BJ (cell line): ENCODE data around the gene EBNA1BP2. TPM values are rescaled to one million over a fixed set of nuclear protein-coding genes. Genes with fewer than 3 reads are reported as not detected.
"Not testable (repeated sequence)": the region's sequence is repeated elsewhere in the genome, so short reads cannot be mapped to it uniquely, and the experiment has no call there.

ENCODE experiments used
- CTCF ChIA-PET: fragments of 350-600 bp; formaldehyde crosslinking; extraction: SDS; loops from one replicate; lab custom pipeline; 2021; ENCODE audit warnings: antibody characterized with exemption, inconsistent platforms; lab: Yijun Ruan, JAX
- POLR2A ChIA-PET: fragments of 300-600 bp; sonication (Branson Sonifier 250); formaldehyde crosslinking; extraction: SDS; loops from one replicate; lab custom pipeline; 2021; ENCODE audit warnings: antibody characterized with exemption; lab: Charles Lee
- DNase-seq: peaks from one replicate; pipeline ENCODE4 v3.0.0-alpha.2; 2011; ENCODE audit warnings: low read depth
- H3K27me3 ChIP-seq: 2 replicates; pipeline ENCODE4 v1.6.0; 2011; ENCODE audit warnings: low read length; ENCODE audit not compliant: control insufficient read depth, insufficient read depth
- H3K36me3 ChIP-seq: 2 replicates; pipeline ENCODE4 v1.5.1; 2011; ENCODE audit warnings: low read length; ENCODE audit not compliant: control insufficient read depth, insufficient read depth
- H3K4me3 ChIP-seq: 2 replicates; pipeline ENCODE4 v1.5.1; 2011; ENCODE audit warnings: low read depth, mild to moderate bottlenecking, control low read depth, low read length
- CTCF ChIP-seq: IDR thresholded peaks from 2 replicates; pipeline ENCODE4 v1.5.1; 2011; ENCODE audit warnings: low read depth, mild to moderate bottlenecking, control low read depth, inconsistent platforms, low read length, moderate library complexity; ENCODE audit not compliant: insufficient read depth
- polyA plus RNA-seq: library from polyadenylated mRNA; depleted of rRNA; stranded (reverse); fragments of >200 nt; gene quantifications from 2 replicates; pipeline ENCODE4 v1.2.3, GENCODE V29; 2011

The EBNA1BP2 gene
- polyA plus RNA-seq, 1 experiment: 70.9 TPM

GRCh38 chr1:43143441-43143888, 28.6 kb downstream of the EBNA1BP2 start:
- DNase-seq: no peak
- POLR2A ChIA-PET: no interaction called here
- no peak overlapping the region for H3K4me3 ChIP-seq
- TF ChIP-seq CTCF: no peak
- CTCF ChIA-PET: no interaction called here
- 0 out of 2 replicates have a peak, but pooled peaks cover 3% of the 10 kb centered on the region for H3K27me3 ChIP-seq
- H3K36me3 ChIP-seq: no peaks in the 10 kb centered on the region

GRCh38 chr1:43140583-43140982, 31.5 kb downstream of the EBNA1BP2 start:
- CTCF ChIA-PET: no interaction called here
- no peak for DNase-seq
- Histone ChIP-seq H3K4me3 (no peak overlapping the region), H3K36me3 (no peaks in the 10 kb centered on the region), H3K27me3 (0 out of 2 replicates have a peak, but pooled peaks cover 4% of the 10 kb centered on the region)
- POLR2A ChIA-PET: no interaction called here
- no peak for TF ChIP-seq CTCF

- H3K36me3 ChIP-seq: no peaks in the 10 kb centered on the region
- POLR2A ChIA-PET: no interaction called here
Measured at GRCh38 chr1:43140010-43140409, 32.1 kb downstream of the EBNA1BP2 start.

GRCh38 chr1:43139295-43139694, 32.8 kb downstream of the EBNA1BP2 start:
- H3K36me3 ChIP-seq, DNase-seq, H3K4me3 ChIP-seq, POLR2A ChIA-PET, H3K27me3 ChIP-seq, CTCF ChIA-PET: not testable (repeated sequence)

More at GRCh38 chr1:43140010-43140409, 32.1 kb downstream of the EBNA1BP2 start:
- no peak for TF ChIP-seq CTCF
- Histone ChIP-seq H3K27me3 (0 out of 2 replicates have a peak, but pooled peaks cover 4% of the 10 kb centered on the region), H3K4me3 (no peak overlapping the region)
- CTCF ChIA-PET: no interaction called here
- DNase-seq: no peak

- ChIA-PET POLR2A (no interaction called here), CTCF (no interaction called here)
- no peak for DNase-seq
- 0 out of 2 replicates have a peak, but pooled peaks cover 3% of the 10 kb centered on the region for H3K27me3 ChIP-seq
- no peak overlapping the region for H3K4me3 ChIP-seq
- no peak for TF ChIP-seq CTCF
- no peaks in the 10 kb centered on the region for H3K36me3 ChIP-seq
Measured at GRCh38 chr1:43137445-43138052, 34.5 kb downstream of the EBNA1BP2 start.
